HG03159 (cell line): ENCODE measurements around the gene SHB.

ENCODE experiments used
- ATAC-seq: cut with Tn5 transposase; IDR thresholded peaks from one replicate; pipeline ENCODE4 v1.9.1; 2021; ENCODE audit warnings: mild to moderate bottlenecking, moderate library complexity; ENCODE audit not compliant: unreplicated experiment

The SHB gene

GRCh38 chr9:37972351-37972848 is 96.6 kb downstream of the SHB start:
- ATAC-seq: no peak

DNA sequence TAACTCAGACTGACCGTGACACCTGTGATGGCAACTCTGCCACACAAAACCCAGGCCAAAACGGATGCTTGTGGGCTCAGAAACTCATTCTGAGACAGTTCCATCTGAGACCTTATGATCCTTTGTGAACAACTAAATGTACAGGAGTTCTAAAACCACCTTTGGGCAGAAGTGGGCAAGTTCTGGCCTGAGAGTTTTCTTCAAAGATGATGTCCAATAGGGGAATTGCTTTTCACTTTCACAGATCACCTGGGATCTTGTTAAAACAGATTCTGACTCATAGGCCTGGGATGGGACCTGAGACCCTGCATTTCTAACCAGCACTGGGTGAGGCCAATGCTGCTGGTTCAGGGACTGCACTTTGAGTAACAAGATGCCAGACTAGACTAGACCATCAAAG is 97.3 kb downstream of the SHB start:
- no peak for ATAC-seq

- no peak for ATAC-seq
Measured at GRCh38 chr9:37971108-37971459, 97.9 kb downstream of the SHB start.

GRCh38 chr9:37970301-37971107 is 98.5 kb downstream of the SHB start:
- ATAC-seq: no peak

DNA sequence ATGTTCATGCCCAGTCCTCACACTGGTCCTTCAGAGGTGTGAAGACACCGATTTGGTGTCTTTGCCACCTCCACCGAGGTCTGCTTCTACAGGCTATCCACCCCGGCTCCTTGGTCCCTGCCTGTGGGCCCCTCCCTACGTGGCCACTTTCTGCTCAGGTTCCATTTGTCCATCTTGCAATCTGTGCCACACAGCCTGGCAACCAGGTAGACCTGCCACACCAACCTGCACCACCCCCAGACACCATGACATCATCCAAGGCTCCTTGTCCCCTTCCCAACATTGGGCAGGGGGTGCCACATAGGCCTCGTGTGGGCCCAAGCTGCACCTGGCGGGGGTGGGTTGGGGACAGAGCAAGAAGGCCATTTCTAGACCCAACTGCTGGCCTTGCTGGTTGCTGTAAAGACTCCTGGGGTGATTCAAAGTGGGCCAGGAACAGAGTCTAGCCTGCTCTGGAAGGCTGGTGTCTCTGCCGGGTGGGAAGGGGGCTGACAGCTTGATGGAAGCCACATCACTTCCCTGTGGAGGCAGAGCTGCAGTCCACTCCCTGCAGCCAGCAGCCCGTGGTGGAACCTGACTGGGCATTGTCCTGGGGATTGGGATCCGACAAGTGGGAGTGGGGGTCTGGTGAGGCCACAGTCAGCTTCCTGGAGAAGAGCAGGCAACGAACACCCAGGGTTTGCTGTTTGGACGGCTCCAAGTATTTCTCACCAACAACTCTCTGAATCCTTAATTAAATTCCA is 99.3 kb downstream of the SHB start:
- ATAC-seq: no peak

GRCh38 chr9:37969130-37969529 is 99.9 kb downstream of the SHB start:
- ATAC-seq: no peak

- ATAC-seq: no peak
Measured at GRCh38 chr9:37968228-37968701, 100.8 kb downstream of the SHB start.

- no peak for ATAC-seq
Measured at GRCh38 chr9:37967761-37968080, 101.3 kb downstream of the SHB start.

- no peak for ATAC-seq
Measured at GRCh38 chr9:37967014-37967760, 101.8 kb downstream of the SHB start.

DNA sequence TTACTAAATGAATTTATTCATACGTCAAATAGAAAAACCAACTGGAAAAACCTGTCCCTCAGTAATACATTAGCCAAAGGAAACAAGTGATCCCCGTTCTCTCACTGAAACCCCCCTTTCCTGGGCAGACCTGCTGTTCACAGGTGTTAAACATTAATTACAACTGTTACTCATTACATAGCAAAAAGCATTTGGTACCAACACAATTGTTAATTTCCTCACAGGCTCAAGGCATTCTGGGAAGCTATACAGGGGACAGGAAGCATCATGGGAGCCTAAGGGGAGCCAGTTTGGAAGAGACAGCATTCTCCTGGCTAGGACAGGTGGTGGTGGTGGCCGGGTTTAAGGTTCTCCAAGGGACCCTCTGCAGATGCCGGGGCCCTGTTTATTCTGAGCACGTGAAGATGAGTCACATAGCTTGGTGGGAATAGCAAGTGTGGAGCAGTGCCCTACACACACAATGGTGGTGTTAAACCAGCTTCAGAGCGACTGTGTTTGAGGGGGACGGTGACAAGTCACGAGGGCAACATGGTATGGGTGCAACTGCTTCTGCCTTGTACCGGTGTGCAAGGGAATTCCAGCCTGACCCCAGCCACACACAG is 102.5 kb downstream of the SHB start:
- ATAC-seq: no peak

DNA sequence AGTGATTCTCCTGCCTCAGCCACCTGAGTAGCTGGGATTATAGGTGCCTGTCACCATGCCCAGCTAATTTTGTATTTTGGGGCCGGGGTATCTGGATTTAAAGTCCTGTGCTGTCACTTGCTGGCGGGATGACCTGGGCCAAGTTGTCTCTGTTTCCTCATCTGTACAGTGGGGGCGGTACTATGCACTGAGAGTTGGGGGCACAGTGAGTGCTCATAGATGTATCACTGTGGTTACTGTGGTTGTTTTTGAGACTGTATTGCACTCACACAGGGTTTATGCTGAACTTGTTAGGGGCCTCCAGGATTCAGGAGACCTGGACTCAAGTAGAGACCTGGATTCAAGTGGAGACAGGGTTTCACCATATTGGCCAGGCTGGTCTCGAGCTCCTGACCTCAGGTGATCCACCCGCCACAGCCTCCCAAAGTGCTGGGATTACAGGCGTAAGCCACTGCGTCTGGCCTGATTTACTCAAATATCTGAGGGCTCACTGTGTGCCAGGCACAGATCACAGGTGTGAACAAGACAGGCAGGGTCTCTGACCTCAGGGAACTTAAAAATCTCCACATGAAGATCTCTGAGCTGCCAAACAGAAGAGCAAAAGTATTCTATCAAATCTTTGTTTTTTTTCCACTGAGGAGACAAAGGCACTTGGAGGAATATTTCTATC is 103.2 kb downstream of the SHB start:
- peak; percentile 74 for ATAC-seq

- ATAC-seq: no peak
Measured at GRCh38 chr9:37965116-37965515, 103.9 kb downstream of the SHB start.

DNA sequence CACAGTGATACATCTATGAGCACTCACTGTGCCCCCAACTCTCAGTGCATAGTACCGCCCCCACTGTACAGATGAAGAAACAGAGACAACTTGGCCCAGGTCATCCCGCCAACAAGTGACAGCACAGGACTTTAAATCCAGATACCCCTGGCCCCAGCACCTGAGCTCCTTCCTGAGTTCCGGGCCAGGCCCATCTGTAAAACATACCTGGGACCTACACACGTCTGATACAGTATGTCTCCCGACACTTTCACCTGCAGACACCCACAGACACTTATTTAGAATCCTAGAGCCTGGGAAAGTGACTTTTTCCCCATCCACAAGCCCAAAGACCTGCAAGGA is 104.3 kb downstream of the SHB start:
- ATAC-seq: no peak

- no peak for ATAC-seq
Measured at GRCh38 chr9:37963936-37964739, 104.9 kb downstream of the SHB start.

GRCh38 chr9:37961351-37961750 is 107.7 kb downstream of the SHB start:
- no peak for ATAC-seq

GRCh38 chr9:37960631-37961030 is 108.4 kb downstream of the SHB start:
- ATAC-seq: no peak

DNA sequence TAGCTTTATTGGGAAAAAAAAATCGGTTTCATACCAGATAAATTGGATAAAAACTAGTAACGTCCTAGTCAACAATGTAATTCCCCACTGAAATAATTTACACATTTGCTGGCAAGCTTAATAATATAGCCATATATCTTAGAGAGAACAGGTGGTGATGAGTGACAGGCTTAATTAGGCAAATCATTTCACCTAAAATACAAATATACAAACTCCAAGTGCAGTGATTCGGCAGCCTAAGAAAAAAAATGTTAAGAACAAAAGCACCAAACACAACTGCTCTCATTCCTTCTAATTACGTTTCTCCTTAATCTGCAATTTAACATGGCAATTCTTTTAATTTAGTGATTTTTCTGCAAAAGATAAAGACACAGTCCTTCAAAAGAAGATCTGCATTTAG is 109.1 kb downstream of the SHB start:
- no peak for ATAC-seq

- no peak for ATAC-seq
Measured at GRCh38 chr9:37958154-37958553, 110.9 kb downstream of the SHB start.

DNA sequence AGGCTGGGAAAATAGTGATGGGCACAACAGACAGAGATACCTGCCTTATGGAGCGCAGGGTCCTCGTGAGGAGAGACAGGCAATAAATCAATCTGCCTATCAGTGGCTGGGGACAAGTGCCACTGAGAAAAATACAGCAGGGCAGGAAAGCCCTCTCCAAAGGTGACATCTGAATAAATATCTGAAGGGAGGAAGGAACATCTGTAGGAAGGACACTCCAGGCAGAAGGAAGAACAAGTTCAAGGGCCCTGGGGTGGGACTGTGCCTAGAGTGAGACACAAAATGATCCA is 111.4 kb downstream of the SHB start:
- no peak for ATAC-seq
